HG03175 (cell line): ENCODE data around the gene CNGB1.
"Not testable (repeated sequence)": the region's sequence is repeated elsewhere in the genome, so short reads cannot be mapped to it uniquely, and the experiment has no call there.

Source experiments
- ATAC-seq: cut with Tn5 transposase; IDR thresholded peaks from one replicate; pipeline ENCODE4 v1.9.1; 2021; ENCODE audit warnings: mild to moderate bottlenecking, moderate library complexity; ENCODE audit not compliant: unreplicated experiment

Gene CNGB1

GRCh38 chr16:57890752-57891111 is 80.2 kb downstream of the CNGB1 start:
- ATAC-seq, result no peak

DNA sequence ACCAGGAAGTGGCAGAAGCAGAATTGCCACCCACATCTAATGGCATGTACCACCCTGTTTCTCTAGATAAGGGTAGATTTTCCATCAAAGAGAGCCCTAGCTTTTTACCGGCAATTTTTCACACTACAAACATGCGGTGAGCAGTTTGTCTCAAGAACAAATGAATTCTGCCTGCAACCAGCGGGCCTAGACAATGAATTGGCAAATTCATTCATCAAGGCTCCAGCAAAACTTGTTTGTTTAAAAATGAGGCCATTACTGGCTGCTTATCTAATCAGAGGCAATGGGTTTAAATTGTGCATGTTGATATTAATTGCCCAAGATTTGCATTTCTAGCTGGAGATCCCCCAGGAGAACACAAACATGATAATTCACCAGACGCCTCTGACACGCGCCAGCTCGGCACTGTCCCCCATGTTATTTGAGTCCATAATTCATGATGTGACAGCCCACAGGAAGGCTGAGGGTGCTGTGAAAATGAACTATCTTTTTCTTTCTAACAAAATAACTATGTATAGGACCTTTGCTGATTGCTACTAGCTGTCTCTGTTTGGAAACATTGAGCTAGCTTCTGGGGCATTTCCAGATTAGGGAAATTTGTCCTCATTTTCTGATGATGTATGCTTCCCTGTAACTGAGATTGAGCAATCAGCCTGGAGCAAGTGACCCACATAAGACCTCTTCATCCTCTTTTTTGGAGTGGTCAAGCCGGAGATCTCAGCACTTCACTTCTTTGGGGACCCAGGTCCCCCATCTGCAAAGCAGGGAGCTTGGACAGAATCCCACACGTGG is 80.8 kb downstream of the CNGB1 start:
- ATAC-seq, result no peak

DNA sequence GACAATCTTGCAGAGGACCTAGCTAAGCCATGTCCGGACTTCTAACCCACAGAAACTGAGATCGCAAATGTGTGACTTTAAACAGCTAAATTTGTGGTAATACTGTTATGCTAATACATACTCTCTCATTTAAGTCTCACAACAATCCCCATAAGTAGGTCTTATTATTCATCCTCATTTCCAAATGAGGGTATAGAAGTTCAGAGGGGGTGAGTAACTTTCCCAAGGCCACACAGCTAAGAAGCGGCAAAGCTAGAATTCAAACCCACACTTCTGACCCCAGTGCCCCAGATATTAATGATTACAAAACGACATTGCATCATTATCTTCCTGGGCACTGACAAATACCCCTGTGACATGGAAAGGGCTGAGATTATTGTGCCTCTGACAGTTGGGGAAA is 81.4 kb downstream of the CNGB1 start:
- no peak for ATAC-seq

DNA sequence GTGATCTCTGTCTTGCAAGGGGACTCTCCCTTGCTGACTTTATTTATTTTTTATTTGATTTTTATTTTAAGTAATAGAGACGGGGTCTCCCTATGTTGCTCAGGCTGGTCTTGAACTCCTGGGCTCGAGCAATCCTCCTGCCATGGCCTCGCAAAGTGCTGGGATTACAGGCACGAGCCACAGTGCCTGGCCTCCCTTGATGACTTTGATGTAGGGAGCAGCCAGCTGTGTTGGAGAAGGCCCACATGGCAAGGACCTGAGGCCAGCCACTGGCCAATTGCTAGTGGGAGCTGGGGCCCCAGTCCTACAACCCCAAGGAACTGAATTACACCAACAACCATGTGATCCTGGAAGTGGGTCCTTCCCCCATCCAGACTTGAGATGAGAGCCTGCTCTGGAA is 81.8 kb downstream of the CNGB1 start:
- ATAC-seq, result no peak

GRCh38 chr16:57888128-57888527 is 82.8 kb downstream of the CNGB1 start:
- ATAC-seq, result no peak

DNA sequence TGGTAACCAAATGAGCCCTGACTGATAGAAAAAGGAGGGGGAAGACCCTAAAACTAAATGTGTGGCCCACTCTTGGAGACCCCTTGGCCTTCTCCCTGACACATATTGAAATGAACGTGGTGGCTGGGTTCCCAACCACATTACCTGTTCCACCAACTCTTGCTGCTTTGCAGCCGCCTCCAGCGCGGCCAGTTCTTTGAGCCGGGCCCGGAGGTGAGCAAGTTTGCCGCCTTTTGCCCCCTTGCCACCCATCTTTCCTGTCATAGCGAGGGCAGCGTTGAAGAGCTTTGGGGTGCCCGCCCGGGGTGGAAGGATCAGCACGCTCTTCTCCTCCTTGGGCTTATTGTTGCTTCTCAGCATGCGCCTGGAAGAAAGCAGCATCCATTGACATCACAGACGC is 83.2 kb downstream of the CNGB1 start:
- no peak for ATAC-seq

DNA sequence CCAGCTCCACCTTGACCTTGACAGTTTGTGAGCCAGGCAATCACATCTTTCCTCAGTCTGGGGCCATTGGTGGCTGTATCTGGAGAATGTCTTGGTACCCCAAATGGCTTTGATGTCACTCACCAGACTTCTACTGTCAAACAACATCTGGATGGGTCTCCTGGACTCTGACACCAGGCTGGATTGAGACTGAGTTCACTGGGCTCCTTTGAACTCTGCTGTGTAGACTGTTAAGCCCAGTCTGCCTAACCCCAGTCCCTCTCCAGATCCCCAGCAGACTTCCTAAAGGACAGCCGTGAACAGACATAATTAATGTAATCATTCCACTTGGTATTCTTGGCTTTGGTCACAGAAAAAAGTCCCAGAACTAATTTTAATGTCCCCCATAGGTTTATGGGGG is 84.5 kb downstream of the CNGB1 start:
- no peak for ATAC-seq

GRCh38 chr16:57884655-57885133 is 86.2 kb downstream of the CNGB1 start:
- ATAC-seq, result no peak

- ATAC-seq, result no peak
Observed at GRCh38 chr16:57883953-57884654, 86.8 kb downstream of the CNGB1 start.

DNA sequence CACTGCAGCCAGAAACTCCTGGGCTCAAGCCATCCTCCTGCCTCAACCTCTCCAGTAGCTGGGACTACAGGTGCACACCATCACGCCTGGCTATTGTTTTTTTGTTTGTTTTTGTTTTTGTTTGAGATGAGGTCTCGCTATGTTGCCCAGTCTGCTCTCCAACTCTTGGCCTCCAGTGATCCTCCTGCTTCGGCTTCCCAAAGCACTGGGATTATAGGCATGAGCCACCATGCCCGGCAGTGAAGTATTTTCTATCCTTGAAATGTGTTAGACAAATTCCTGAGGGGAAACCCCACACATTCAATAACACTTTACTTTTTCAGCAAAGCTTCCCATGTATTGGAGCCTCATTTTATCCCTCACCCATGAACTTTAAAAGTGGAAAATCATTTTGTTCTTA is 87.4 kb downstream of the CNGB1 start:
- ATAC-seq, result no peak

DNA sequence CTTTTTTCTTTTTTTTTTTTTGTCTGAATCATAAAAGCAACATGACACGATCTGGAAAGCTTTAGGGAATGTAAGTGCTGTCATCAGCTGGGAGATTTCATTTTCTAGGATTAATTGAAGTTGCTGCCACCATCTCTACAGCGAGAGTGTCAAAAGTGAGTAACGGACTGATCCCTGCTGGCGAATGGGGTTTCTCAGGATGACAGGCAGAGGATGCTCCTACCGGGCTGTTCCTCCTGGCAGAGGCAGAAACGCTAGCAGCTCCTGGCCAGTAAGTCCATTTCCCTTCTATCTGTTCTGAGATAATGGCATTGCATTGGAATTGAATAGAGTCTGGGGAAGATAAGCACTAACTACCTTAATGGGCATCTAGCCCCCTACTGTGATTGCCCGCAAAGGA is 88.1 kb downstream of the CNGB1 start:
- no peak for ATAC-seq

- no peak for ATAC-seq
Observed at GRCh38 chr16:57882206-57882605, 88.7 kb downstream of the CNGB1 start.

- ATAC-seq, result no peak
Observed at GRCh38 chr16:57878586-57878985, 92.3 kb downstream of the CNGB1 start.

DNA sequence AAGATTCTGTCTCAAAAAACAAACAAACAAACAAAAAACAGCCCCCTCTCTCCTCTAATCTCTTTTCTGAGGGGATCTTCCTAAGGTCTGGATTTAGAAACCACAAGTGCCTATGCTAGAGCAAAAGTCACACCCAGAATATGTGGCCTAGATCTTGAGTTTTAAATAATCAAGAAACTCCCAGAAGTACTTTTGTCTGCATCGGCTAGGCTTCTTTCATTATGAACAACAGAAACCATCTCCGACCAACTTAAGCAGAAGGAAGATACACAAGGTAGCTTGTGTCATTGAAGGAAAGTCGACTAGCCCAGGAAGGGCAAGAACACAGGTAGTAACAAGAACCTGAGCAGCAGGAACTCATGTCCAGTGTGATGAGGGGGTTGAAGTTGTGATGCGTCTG is 94.7 kb downstream of the CNGB1 start:
- ATAC-seq, result no peak

DNA sequence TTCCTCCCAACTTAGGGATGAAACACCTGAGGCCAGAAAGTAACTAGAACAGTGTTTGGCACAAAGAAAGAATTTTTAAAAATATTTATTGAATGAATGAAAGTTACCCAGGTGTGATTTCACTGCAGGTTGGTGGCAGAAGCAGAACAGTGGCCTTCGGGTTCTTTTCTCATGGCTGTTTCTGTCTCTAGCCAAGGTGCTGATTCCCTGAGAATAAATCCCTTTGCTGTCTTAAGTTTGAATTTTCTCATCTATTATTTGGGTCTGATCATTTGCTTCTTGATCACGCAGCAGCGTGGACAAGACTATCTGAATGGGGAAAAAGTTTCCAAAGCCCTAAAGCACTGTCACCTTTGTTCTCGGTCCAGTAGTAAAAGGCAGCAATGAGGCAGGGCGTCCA is 95.6 kb downstream of the CNGB1 start:
- no peak for ATAC-seq

DNA sequence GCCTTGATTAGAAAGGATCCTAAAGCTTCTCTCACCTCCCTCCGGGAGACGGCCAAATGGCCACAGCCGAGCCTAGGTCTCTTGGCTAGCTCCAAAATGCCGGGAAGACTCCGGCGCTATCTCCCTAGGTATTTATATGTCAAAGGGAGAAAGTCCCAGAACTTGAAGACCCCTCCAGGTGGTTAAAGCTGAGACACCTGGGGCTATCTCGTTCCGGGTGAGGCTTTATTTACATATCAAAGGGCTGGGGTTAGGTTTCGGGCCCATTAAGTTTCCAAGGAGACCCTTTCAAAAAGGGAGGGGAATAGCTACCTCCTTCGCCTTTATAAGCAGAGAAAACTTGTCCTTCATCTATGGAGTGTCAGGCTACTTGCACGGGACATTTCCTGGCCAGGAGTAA is 97.7 kb downstream of the CNGB1 start:
- ATAC-seq, result no peak

DNA sequence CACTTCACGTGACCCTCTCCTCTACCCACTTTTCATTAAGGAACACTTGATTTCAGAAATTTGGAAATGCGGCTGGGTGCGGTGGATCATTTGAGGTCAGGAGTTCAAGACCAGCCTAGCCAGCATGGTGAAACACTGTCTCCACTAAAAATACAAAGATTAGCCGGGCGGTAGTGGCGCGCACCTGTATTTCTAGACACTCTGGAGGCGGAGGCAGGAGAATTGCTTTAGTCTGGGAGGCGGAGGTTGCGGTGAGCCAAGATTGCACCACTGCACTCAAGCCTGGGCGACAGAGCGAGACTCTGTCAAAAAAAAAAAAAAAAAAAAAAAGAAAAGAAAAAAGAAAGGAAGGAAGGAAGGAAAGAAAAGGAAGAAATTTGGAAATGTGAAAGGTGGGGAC is 98.2 kb downstream of the CNGB1 start:
- not testable (repeated sequence) for ATAC-seq

DNA sequence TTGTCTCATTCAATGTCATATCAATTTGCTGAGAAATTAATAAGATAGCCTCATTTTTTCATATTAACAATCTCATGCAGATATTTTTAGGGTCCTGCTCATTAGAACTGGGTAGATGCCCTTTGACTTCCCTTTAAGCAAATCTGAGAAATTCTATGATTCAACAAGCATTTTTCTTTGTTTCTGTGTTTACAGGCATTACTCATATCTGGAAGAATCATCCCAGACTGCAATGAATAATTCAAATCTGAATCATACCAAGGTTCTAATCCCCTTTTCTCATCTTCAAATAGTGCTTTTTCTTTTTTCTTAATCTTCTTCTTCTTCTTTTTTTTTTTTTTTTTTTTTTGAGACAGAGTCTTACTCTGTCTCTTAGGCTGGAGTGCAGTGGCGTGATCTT is 99.5 kb downstream of the CNGB1 start:
- no peak for ATAC-seq

- no peak for ATAC-seq
Observed at GRCh38 chr16:57870753-57871454, 100.0 kb downstream of the CNGB1 start.

DNA sequence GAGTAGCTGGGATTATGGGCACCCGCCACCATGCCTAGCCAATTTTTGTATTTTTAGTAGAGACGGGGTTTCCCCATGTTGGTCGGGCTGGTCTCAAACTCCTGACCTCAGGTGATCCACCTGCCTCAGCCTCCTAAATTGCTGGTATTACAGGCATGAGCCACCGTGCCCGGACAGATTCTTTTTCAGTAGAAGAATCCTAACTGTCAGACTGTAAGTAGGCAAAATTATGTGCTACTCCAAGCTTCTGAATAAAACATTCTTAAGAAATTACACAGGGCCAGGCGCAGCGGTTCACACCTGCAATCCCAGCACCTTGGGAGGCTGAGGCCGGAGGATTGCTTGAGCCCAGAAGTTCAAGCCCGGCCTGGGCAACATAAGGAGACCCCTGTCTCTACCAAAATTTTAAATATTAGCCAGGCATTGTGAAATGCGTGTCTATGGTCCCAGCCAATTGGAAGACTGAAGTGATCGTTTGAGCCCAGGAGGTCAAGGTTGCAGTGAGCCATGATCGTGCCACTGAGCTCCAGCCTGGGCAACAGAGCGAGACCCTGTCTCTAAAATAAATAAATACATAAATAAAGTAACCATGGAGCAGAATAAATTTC is 101.9 kb downstream of the CNGB1 start:
- no peak for ATAC-seq

DNA sequence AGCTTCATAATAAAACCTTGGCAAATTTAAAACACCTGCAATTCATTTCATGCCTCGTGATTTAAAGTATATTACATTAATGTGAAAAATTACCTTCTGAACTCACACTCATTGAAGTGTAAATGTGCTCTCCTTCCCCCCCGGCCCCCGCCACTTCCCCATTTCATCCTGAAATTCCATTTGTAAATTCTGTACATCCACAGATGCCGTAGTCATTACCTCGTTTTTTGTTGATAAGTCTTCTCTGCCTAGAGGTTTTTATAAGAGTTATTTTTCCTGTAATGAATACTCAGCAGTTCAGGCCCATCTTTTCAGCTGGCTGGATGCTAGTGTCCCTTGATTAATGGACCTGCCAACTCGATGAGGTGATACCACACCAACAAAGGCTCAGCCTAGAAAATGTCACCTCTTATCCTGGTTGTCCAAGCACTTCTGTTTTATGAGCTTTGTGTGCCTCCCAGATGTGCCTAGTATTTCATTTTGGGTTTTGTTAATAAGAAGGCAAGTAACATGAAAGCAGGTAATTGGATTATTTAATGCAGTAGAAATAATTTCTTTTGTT is 103.8 kb downstream of the CNGB1 start:
- ATAC-seq, result no peak
